Measurements from ENCODE around the gene PYY. TPM values are rescaled to one million over a fixed set of nuclear protein-coding genes. Genes with fewer than 3 reads are reported as not detected.

PYY gene
- total and polyA plus RNA-seq, 7 donors = 3.2 to 185 (median 47.8) TPM; not detected in 3

- Histone ChIP-seq H3K36me3 (no peaks in the 10 kb centered on the region), H3K4me3 (peak overlapping the region in 3 of 4 donors; percentile 16 to 35 (median 32)), H3K4me1 (peaks cover 0 to 9% (median 8%) of the 10 kb centered on the region in 4 donors), H3K9me3 (no peaks in the 10 kb centered on the region), H3K27ac (no peak overlapping the region), H3K27me3 (peaks cover 0 to 22% (median 3%) of the 10 kb centered on the region in 3 donors)
- TF ChIP-seq EP300 (IDR thresholded peaks at IDR 0.05) = no peak
- TF ChIP-seq, protein P1, sequence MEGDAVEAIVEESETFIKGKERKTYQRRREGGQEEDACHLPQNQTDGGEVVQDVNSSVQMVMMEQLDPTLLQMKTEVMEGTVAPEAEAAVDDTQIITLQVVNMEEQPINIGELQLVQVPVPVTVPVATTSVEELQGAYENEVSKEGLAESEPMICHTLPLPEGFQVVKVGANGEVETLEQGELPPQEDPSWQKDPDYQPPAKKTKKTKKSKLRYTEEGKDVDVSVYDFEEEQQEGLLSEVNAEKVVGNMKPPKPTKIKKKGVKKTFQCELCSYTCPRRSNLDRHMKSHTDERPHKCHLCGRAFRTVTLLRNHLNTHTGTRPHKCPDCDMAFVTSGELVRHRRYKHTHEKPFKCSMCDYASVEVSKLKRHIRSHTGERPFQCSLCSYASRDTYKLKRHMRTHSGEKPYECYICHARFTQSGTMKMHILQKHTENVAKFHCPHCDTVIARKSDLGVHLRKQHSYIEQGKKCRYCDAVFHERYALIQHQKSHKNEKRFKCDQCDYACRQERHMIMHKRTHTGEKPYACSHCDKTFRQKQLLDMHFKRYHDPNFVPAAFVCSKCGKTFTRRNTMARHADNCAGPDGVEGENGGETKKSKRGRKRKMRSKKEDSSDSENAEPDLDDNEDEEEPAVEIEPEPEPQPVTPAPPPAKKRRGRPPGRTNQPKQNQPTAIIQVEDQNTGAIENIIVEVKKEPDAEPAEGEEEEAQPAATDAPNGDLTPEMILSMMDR (IDR thresholded peaks at IDR 0.05) = peak; percentile 72 to 85 (median 76)
- intact Hi-C loops (cut with DNase I) = loop anchor here (1.0 to 2.0 kb wide), 2 partner anchors 50 to 116 kb away; no protein-coding TSS in a partner anchor
- WGBS, 2 donors = 9% methylated on average over 52 of the region's 52 CpGs
- DNase-seq = peak; percentile 83
Measured at GRCh38 chr17:43994272-43995149, 40.8 kb upstream of the PYY start.

- H3K27me3 ChIP-seq = peaks cover 3 to 23% (median 3%) of the 10 kb centered on the region in 3 donors
- 93 to 95% methylated on average over 14 of the region's 14 CpGs for WGBS, 2 donors
- H3K4me3 ChIP-seq = no peak overlapping the region
- intact Hi-C loops (cut with DNase I) = no loop called here
- H3K36me3 ChIP-seq = no peaks in the 10 kb centered on the region
- no peak overlapping the region for H3K27ac ChIP-seq
- no peaks in the 10 kb centered on the region for H3K9me3 ChIP-seq
- TF ChIP-seq POLR2A (IDR thresholded peaks at IDR 0.05) (no peak), EP300 (IDR thresholded peaks at IDR 0.05) (no peak), POLR2AphosphoS5 (IDR thresholded peaks at IDR 0.05) (no peak)
- TF ChIP-seq, protein P1 (IDR thresholded peaks at IDR 0.05) = no peak
- H3K4me1 ChIP-seq = peaks cover 0 to 9% (median 8%) of the 10 kb centered on the region in 4 donors
- no peak for DNase-seq
Measured at GRCh38 chr17:43992641-43993040, 38.9 kb upstream of the PYY start.

DNA sequence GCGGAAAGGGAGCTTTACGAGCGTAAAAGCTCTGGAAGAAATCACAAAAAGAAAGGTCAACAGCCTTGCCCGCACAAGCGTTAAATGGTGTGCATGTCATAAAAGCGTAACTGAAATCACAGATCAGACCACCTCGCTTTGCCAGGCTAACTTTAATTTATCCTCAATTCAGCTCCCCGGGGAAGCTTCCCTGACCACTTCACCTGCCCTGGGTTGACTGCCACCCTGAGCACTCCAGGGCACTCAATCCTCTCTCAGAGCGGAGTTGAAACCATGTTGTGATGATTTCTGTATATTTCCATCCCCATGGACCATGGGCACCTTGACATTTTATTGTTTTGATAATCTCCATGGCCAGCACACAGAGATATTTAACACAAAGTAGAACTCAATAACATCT, 34.6 kb upstream of the PYY start:
- Histone ChIP-seq H3K36me3 (no peaks in the 10 kb centered on the region), H3K9me3 (no peaks in the 10 kb centered on the region), H3K4me3 (no peak overlapping the region), H3K27ac (no peak overlapping the region), H3K4me1 (peaks cover 0 to 10% (median 9%) of the 10 kb centered on the region in 4 donors), H3K27me3 (peaks cover 10 to 46% (median 17%) of the 10 kb centered on the region in 3 donors)
- TF ChIP-seq, protein P1 (IDR thresholded peaks at IDR 0.05) = no peak
- no peak for TF ChIP-seq EP300 (IDR thresholded peaks at IDR 0.05)
- TF ChIP-seq POLR2A (IDR thresholded peaks at IDR 0.05) = no peak
- TF ChIP-seq POLR2AphosphoS5 (IDR thresholded peaks at IDR 0.05) = no peak
- no peak for DNase-seq
- 30 to 64% methylated on average over 9 of the region's 9 CpGs for WGBS, 2 donors
- intact Hi-C loops (cut with DNase I) = no loop called here

- intact Hi-C loops (cut with DNase I) = no loop called here
- Histone ChIP-seq H3K4me1 (peaks cover 0 to 12% (median 9%) of the 10 kb centered on the region in 4 donors), H3K4me3 (no peak overlapping the region), H3K27ac (no peak overlapping the region), H3K36me3 (no peaks in the 10 kb centered on the region), H3K9me3 (no peaks in the 10 kb centered on the region), H3K27me3 (peaks cover 17 to 56% (median 27%) of the 10 kb centered on the region in 3 donors)
- TF ChIP-seq POLR2AphosphoS5 (IDR thresholded peaks at IDR 0.05) (no peak), EP300 (IDR thresholded peaks at IDR 0.05) (no peak), POLR2A (IDR thresholded peaks at IDR 0.05) (no peak)
- TF ChIP-seq, protein P1 (IDR thresholded peaks at IDR 0.05) = no peak
- WGBS, 2 donors = 61 to 70% methylated on average over 12 of the region's 12 CpGs
- DNase-seq = no peak
Measured at GRCh38 chr17:43987131-43988021, 33.6 kb upstream of the PYY start.
